Gastroesophageal sphincter (tissue), 3 donors: ENCODE results near the gene AUTS2.

Source experiments
- CTCF ChIP-seq, 4 experiments: fragments of 200-600 bp in 2 of 4; fragments of 450-650 bp in 2 of 4; sonication (generic) in 1 of 4; IDR thresholded peaks; one replicate each; pipeline ENCODE4 v1.5.1; 2017 to 2019; ENCODE audit warnings: antibody characterized with exemption in 4 of 4, mild to moderate bottlenecking in 2 of 4, moderate library complexity in 2 of 4
- EP300 ChIP-seq: sonication (generic); formaldehyde crosslinking; IDR thresholded peaks from one replicate; pipeline ENCODE4 v1.6.1; 2017; ENCODE audit warnings: antibody characterized with exemption, mild to moderate bottlenecking
- POLR2A ChIP-seq, 2 donors: fragments of 450-650 bp; IDR thresholded peaks; one replicate each; pipeline ENCODE4 v1.6.1; 2017; ENCODE audit warnings: antibody characterized with exemption in 2 of 2, mild to moderate bottlenecking in 2 of 2, moderate library complexity in 1 of 2
- POLR2AphosphoS5 ChIP-seq: sonication (generic); formaldehyde crosslinking; IDR thresholded peaks from one replicate; pipeline ENCODE4 v1.6.1; 2017; ENCODE audit warnings: antibody characterized with exemption

- TF ChIP-seq CTCF (IDR thresholded peaks at IDR 0.05), result no peak
- no peak for TF ChIP-seq POLR2AphosphoS5
- TF ChIP-seq POLR2A (IDR thresholded peaks at IDR 0.05), result no peak
- no peak for TF ChIP-seq EP300
These were observed 1151.6 kb downstream of the AUTS2 start for GRCh38 chr7:70749831-70750230.
